Breast epithelium (tissue), 4 donors: ENCODE data around the gene DAZL. TPM values are rescaled to one million over a fixed set of nuclear protein-coding genes. Genes with fewer than 3 reads are reported as not detected.

Source experiments
- DNase-seq, 2 donors: peaks; one replicate each; pipeline ENCODE4 v3.0.0-alpha.2; 2019; ENCODE audit warnings: low spot score in 2 of 2
- H3K27ac ChIP-seq, 2 donors: fragments of 200-600 bp; sonication (generic) in 1 of 2; one replicate each; pipeline ENCODE4 v1.5.1; 2016 to 2019; ENCODE audit warnings: mild to moderate bottlenecking in 1 of 2
- H3K27me3 ChIP-seq, 2 donors: fragments of 200-600 bp; sonication (generic) in 1 of 2; one replicate each; pipeline versions ENCODE4 v1.5.1 to v1.6.0; 2017 to 2019; ENCODE audit warnings: control low read depth in 1 of 2, mild to moderate bottlenecking in 1 of 2
- H3K36me3 ChIP-seq: fragments of 200-600 bp; one replicate; pipeline ENCODE4 v1.5.1; 2019
- H3K4me1 ChIP-seq, 2 donors: fragments of 200-600 bp; sonication (generic); one replicate each; pipeline ENCODE4 v1.5.1; 2016 to 2019; ENCODE audit warnings: control low read depth in 1 of 2
- H3K4me3 ChIP-seq, 3 donors: fragments of 200-600 bp; sonication (generic); 1 replicate in 2 of 3; 2 replicates in 1 of 3; pipeline ENCODE4 v1.5.1; 2016 to 2019; ENCODE audit warnings: mild to moderate bottlenecking in 3 of 3, moderate library complexity in 2 of 3
- H3K9me3 ChIP-seq, 2 donors: fragments of 200-600 bp; sonication (generic) in 1 of 2; one replicate each; pipeline ENCODE4 v1.5.1; 2016 to 2019; ENCODE audit warnings: control low read depth in 1 of 2
- CTCF ChIP-seq, 3 donors: fragments of 450-650 bp; IDR thresholded peaks; one replicate each; pipeline ENCODE4 v1.5.1; 2016 to 2017; ENCODE audit warnings: antibody characterized with exemption in 3 of 3, mild to moderate bottlenecking in 3 of 3, moderate library complexity in 3 of 3
- POLR2A ChIP-seq: fragments of 450-650 bp; IDR thresholded peaks from one replicate; pipeline ENCODE4 v1.6.1; 2016; ENCODE audit warnings: antibody characterized with exemption, mild to moderate bottlenecking, moderate library complexity
- POLR2AphosphoS5 ChIP-seq, 3 donors: sonication (generic); formaldehyde crosslinking; IDR thresholded peaks; one replicate each; pipeline ENCODE4 v1.6.1; 2017; ENCODE audit warnings: antibody characterized with exemption in 3 of 3
- intact Hi-C: fragments of 100-400 bp; cut with DNase I; formaldehyde crosslinking; loops from one replicate; pipeline ENCODE4 v1.15.1; 2023; ENCODE audit warnings: low total_unique reads
- total RNA-seq, 3 donors: library from RNA; depleted of rRNA; stranded (reverse); fragments of >200 nt; gene quantifications; one replicate each; pipeline ENCODE4 v1.1.0, GENCODE V29; 2016

DAZL gene, protein sequence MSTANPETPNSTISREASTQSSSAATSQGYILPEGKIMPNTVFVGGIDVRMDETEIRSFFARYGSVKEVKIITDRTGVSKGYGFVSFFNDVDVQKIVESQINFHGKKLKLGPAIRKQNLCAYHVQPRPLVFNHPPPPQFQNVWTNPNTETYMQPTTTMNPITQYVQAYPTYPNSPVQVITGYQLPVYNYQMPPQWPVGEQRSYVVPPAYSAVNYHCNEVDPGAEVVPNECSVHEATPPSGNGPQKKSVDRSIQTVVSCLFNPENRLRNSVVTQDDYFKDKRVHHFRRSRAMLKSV
- not detected for total RNA-seq

DNA sequence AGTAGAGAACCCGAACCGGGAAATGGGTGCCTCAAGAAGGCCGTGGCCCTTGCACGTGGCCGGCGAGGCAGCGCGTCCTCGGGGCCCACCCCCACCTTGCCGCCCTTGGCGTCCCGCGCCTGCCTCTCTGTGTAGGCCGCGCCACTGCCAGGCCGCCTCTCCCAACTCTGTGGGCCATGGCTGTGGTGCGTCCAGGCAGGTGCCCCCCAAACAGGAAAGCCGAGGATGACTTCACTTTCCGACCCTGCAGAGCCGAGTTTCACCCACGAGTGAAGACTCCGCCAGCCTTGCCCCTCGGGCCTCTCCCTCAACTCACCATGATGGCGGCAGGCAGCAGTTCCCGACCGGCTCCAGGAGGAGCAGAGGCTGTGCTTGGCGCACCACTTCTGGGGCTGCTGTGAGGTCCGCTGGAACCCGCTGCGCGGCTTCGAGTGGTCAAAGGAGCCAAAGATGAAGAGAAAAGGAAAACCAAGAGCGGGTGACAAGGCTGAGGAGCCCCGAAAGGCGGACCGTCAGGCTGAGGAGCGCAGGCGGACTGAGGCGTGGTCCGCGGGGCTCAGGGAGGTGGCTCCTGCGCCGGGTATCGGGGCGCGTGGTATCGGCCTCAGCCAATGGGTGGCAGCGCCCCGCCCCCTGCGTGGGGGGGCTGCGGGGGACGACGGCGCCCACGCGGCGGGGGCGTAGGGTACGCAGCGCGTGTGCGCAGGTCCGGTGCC lies at the start of gene DAZL:
Gene DAZL, minus strand, starts transcription at position 537 of the 716 bp plus-strand sequence. Its CDS starts 218 bp downstream, at position 319.
- no peak within 1 kb of the TSS for H3K4me3 ChIP-seq
- no peak within 1 kb of the TSS for H3K27ac ChIP-seq
- no peaks in the 10 kb centered on the region for H3K4me1 ChIP-seq
- TF ChIP-seq CTCF (IDR thresholded peaks at IDR 0.05) (no peak), POLR2AphosphoS5 (IDR thresholded peaks at IDR 0.05) (no peak), POLR2A (no peak)
- H3K9me3 ChIP-seq, result no peaks in the 10 kb centered on the region
- intact Hi-C loops, result no loop called here
- no peaks in the 10 kb centered on the region for H3K36me3 ChIP-seq
- no peak for DNase-seq
- no peaks in the 10 kb centered on the region for H3K27me3 ChIP-seq

GRCh38 chr3:16654976-16655375 lies 49.8 kb upstream of the DAZL start:
- Histone ChIP-seq H3K4me3 (no peak overlapping the region), H3K36me3 (no peaks in the 10 kb centered on the region), H3K4me1 (no peaks in the 10 kb centered on the region), H3K27me3 (no peaks in the 10 kb centered on the region), H3K9me3 (no peaks in the 10 kb centered on the region), H3K27ac (no peak overlapping the region)
- intact Hi-C loops, result no loop called here
- no peak for TF ChIP-seq POLR2A
- no peak for TF ChIP-seq CTCF (IDR thresholded peaks at IDR 0.05)
- no peak for TF ChIP-seq POLR2AphosphoS5 (IDR thresholded peaks at IDR 0.05)
- no peak for DNase-seq

GRCh38 chr3:16653712-16654111 lies 48.5 kb upstream of the DAZL start:
- Histone ChIP-seq H3K27ac (no peak overlapping the region), H3K27me3 (no peaks in the 10 kb centered on the region), H3K9me3 (no peaks in the 10 kb centered on the region), H3K36me3 (no peaks in the 10 kb centered on the region), H3K4me3 (no peak overlapping the region), H3K4me1 (no peaks in the 10 kb centered on the region)
- TF ChIP-seq POLR2AphosphoS5 (IDR thresholded peaks at IDR 0.05), result no peak
- intact Hi-C loops, result no loop called here
- DNase-seq, result no peak

DNA sequence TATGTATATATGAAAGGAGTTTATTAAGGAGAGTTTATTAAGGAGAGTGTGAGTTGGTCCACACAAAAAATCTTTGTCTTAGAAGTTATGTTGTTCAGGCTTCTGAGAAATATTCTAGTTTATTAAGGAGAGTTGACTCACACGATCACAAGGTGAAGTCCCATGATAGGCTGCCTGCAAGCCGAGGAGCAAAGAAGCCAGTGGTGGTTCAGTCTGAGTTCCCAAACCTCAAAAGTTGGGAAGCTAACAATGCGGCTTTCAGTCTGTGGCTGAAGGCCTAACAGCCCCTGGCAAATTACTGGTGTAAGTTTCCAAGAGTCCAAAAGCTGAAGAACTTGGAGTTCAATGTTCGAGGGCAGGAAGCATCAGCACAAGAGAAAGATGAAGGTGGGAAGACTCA lies 42.4 kb upstream of the DAZL start:
- intact Hi-C loops, result no loop called here
- H3K27me3 ChIP-seq, result no peaks in the 10 kb centered on the region
- no peak for TF ChIP-seq POLR2AphosphoS5 (IDR thresholded peaks at IDR 0.05)
- TF ChIP-seq CTCF (IDR thresholded peaks at IDR 0.05), result no peak
- no peak for TF ChIP-seq POLR2A
- no peaks in the 10 kb centered on the region for H3K4me1 ChIP-seq
- DNase-seq, result no peak
- H3K27ac ChIP-seq, result no peak overlapping the region
- H3K9me3 ChIP-seq, result no peaks in the 10 kb centered on the region
- no peaks in the 10 kb centered on the region for H3K36me3 ChIP-seq
- H3K4me3 ChIP-seq, result no peak overlapping the region

DNA sequence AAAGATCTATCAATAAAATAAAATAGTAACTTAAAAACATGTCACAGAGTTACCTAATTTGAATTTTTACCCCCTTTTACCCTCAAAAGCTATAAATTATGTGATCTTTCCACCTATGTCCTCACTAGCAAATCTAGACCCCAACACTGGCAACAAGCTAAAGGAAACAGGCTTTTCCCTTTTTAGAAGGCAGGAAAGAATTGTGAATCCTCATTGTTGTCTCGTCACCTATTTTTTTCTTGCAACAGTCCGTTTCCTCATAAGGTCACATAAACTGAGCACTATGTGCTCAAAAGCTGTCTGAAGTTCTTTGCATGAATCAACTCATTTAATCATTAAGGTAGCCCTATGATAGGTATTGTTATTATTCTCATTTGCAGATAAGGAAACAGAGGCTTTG lies 34.6 kb upstream of the DAZL start:
- no peaks in the 10 kb centered on the region for H3K9me3 ChIP-seq
- no peaks in the 10 kb centered on the region for H3K36me3 ChIP-seq
- no peaks in the 10 kb centered on the region for H3K27me3 ChIP-seq
- H3K27ac ChIP-seq, result no peak overlapping the region
- TF ChIP-seq POLR2A, result no peak
- no peak for TF ChIP-seq CTCF (IDR thresholded peaks at IDR 0.05)
- TF ChIP-seq POLR2AphosphoS5 (IDR thresholded peaks at IDR 0.05), result no peak
- no peak for DNase-seq
- no peaks in the 10 kb centered on the region for H3K4me1 ChIP-seq
- intact Hi-C loops, result no loop called here
- no peak overlapping the region for H3K4me3 ChIP-seq
